ENCODE results near the gene PDE1C. TPM values are rescaled to one million over a fixed set of nuclear protein-coding genes. Genes with fewer than 3 reads are reported as not detected.

PDE1C gene
- total and polyA plus RNA-seq, 2 of the 4 experiments (the other 2 are of a cell fraction), result 14.2 to 61.5 TPM

DNA sequence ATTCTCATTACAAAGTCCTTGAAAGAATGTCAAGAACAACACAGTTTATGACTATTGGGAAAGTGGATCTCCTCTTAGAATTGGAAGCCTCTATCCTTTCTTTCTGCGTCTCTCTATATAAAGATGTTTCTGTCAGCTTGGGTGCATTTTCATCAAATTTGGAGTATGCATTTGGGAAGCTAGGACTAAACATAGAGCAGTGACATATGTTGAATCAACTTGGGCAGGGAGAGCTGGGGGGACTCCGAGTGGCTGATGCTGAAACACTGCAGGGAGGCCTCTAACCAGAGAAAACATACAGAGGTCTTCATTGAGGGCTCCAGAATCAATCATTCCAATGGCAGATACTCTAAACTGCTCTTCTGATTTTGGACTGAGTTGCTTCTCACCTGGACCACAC, 147.4 kb downstream of the PDE1C start:
- 71% methylated on average over 1 of the region's 2 CpGs; no CpG with 5 or more reads in 1 of the 2 experiments for WGBS, 2 experiments (ENCODE audit: extremely low coverage in 2 of 2, insufficient read length in 1 of 2)
- H3K79me1 ChIP-seq (ENCODE audit: low read depth in 1 of 2, low read length in 2 of 2), result peaks cover 3 to 13% of the 10 kb centered on the region in 2 experiments; a peak in 2 of 4 replicates
- no peak overlapping the region for H3K14ac ChIP-seq (replicated peaks; ENCODE audit: low read depth, low read length)
- H3K27ac ChIP-seq (ENCODE audit: insufficient read depth, low read length), result no peak overlapping the region
- no peak for ATAC-seq (ENCODE audit: low read depth)
- no peak overlapping the region for H2BK20ac ChIP-seq (ENCODE audit: low read depth, low read length)
- H3K18ac ChIP-seq (ENCODE audit: low read depth, low read length), result no peak overlapping the region
- intact Hi-C loops (cut with micrococcal nuclease), result no loop called here
- in situ Hi-C loops (cut with MboI; ENCODE audit: low sequenced_read_pairs), result no loop called here
- peaks cover 2% of the 10 kb centered on the region; the same call in 1 of the 2 replicates for H3K4me1 ChIP-seq (ENCODE audit: control insufficient read depth, insufficient read depth, low read length)
- H3K4me3 ChIP-seq (ENCODE audit: insufficient read depth, low read depth, low read length), result no peak overlapping the region
- POLR2A ChIA-PET (ENCODE audit: unreplicated experiment), result no interaction called here
- H3K9ac ChIP-seq (ENCODE audit: low read depth, low read length), result no peak overlapping the region
- CTCF ChIA-PET, result no interaction called here
- H2AFZ ChIP-seq (replicated peaks; ENCODE audit: low read length, poor library complexity), result no peak overlapping the region
- H4K20me1 ChIP-seq (ENCODE audit: insufficient read depth, low read length), result no peaks in the 10 kb centered on the region
- TF ChIP-seq RAD21 (IDR thresholded peaks at IDR 0.05; ENCODE audit: low read length) (no peak), CHD1 (IDR thresholded peaks at IDR 0.05; ENCODE audit: low read depth, low read length) (no peak), SMC3 (IDR thresholded peaks at IDR 0.05; ENCODE audit: low read depth, low read length) (no peak), RCOR1 (IDR thresholded peaks at IDR 0.05; ENCODE audit: insufficient replicate concordance, low read length) (no peak), NFE2L2 (IDR thresholded peaks at IDR 0.05; ENCODE audit: low read depth, low read length) (no peak), MAFK (IDR thresholded peaks at IDR 0.05; ENCODE audit: low read depth, low read length) (no peak), MAZ (IDR thresholded peaks at IDR 0.05; ENCODE audit: borderline replicate concordance, low read depth, low read length) (no peak), RFX5 (IDR thresholded peaks at IDR 0.05; ENCODE audit: low read depth, low read length) (no peak), FOS (IDR thresholded peaks at IDR 0.05; ENCODE audit: low read depth, low read length) (no peak), BHLHE40 (IDR thresholded peaks at IDR 0.05; ENCODE audit: low read depth, low read length) (no peak), CEBPB (IDR thresholded peaks at IDR 0.05; ENCODE audit: low read depth, low read length) (no peak), POLR2A (IDR thresholded peaks at IDR 0.05; ENCODE audit: low read depth, low read length) (no peak), MXI1 (IDR thresholded peaks at IDR 0.05; ENCODE audit: borderline replicate concordance, low read depth, low read length) (no peak)
- TF ChIP-seq, protein P1, sequence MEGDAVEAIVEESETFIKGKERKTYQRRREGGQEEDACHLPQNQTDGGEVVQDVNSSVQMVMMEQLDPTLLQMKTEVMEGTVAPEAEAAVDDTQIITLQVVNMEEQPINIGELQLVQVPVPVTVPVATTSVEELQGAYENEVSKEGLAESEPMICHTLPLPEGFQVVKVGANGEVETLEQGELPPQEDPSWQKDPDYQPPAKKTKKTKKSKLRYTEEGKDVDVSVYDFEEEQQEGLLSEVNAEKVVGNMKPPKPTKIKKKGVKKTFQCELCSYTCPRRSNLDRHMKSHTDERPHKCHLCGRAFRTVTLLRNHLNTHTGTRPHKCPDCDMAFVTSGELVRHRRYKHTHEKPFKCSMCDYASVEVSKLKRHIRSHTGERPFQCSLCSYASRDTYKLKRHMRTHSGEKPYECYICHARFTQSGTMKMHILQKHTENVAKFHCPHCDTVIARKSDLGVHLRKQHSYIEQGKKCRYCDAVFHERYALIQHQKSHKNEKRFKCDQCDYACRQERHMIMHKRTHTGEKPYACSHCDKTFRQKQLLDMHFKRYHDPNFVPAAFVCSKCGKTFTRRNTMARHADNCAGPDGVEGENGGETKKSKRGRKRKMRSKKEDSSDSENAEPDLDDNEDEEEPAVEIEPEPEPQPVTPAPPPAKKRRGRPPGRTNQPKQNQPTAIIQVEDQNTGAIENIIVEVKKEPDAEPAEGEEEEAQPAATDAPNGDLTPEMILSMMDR (conservative IDR thresholded peaks at IDR 0.05; ENCODE audit: low read depth, low read length), result no peak
- TF ChIP-seq, protein P2, sequence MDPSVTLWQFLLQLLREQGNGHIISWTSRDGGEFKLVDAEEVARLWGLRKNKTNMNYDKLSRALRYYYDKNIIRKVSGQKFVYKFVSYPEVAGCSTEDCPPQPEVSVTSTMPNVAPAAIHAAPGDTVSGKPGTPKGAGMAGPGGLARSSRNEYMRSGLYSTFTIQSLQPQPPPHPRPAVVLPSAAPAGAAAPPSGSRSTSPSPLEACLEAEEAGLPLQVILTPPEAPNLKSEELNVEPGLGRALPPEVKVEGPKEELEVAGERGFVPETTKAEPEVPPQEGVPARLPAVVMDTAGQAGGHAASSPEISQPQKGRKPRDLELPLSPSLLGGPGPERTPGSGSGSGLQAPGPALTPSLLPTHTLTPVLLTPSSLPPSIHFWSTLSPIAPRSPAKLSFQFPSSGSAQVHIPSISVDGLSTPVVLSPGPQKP (IDR thresholded peaks at IDR 0.05; ENCODE audit: borderline replicate concordance, low read depth, low read length), result no peak
- TF ChIP-seq, protein P3, sequence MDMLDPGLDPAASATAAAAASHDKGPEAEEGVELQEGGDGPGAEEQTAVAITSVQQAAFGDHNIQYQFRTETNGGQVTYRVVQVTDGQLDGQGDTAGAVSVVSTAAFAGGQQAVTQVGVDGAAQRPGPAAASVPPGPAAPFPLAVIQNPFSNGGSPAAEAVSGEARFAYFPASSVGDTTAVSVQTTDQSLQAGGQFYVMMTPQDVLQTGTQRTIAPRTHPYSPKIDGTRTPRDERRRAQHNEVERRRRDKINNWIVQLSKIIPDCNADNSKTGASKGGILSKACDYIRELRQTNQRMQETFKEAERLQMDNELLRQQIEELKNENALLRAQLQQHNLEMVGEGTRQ (IDR thresholded peaks at IDR 0.05; ENCODE audit: low read depth, low read length), result no peak
- no peak overlapping the region for H3K23ac ChIP-seq (ENCODE audit: low read depth, low read length)
- H3K36me3 ChIP-seq (ENCODE audit: control insufficient read depth, insufficient read depth, low read length), result no peaks in the 10 kb centered on the region
- H2AK5ac ChIP-seq (ENCODE audit: low read depth, low read length), result no peak overlapping the region
- H3K27me3 ChIP-seq (ENCODE audit: control insufficient read depth, insufficient read depth, low read length), result no peaks in the 10 kb centered on the region
- 0 out of 2 replicates have a peak, but pooled peaks cover 2% of the 10 kb centered on the region for H3K9me1 ChIP-seq (ENCODE audit: insufficient read depth, low read length)
- H2BK15ac ChIP-seq (ENCODE audit: low read depth, low read length), result no peak overlapping the region
- H2BK120ac ChIP-seq (ENCODE audit: low read depth, low read length), result no peak overlapping the region
- no peak overlapping the region for H3K56ac ChIP-seq (ENCODE audit: extremely low read depth, insufficient read depth, low read length)
- no peak overlapping the region for H4K91ac ChIP-seq (ENCODE audit: insufficient read depth, low read depth, low read length)
- H2AK9ac ChIP-seq (replicated peaks; ENCODE audit: low read depth, low read length, poor library complexity), result no peak overlapping the region
- no peak for DNase-seq
- no peaks in the 10 kb centered on the region for H3K9me3 ChIP-seq (ENCODE audit: control insufficient read depth, insufficient read depth, low read length)
- no peak overlapping the region for H3K4me2 ChIP-seq (ENCODE audit: low read depth, low read length)
- no peak overlapping the region for H4K5ac ChIP-seq (ENCODE audit: low read depth, low read length)
- H4K8ac ChIP-seq (ENCODE audit: low read depth in 2 of 2, low read length in 2 of 2), result no peak overlapping the region
- H2BK5ac ChIP-seq (ENCODE audit: low read depth, low read length, poor library complexity, severe bottlenecking), result no peak overlapping the region
- BruUV-seq (replicated peaks), result no TSS peak
- no peak overlapping the region for H3K4ac ChIP-seq (ENCODE audit: low read depth, low read length)
- dilution Hi-C loops (cut with HindIII; ENCODE audit: low sequenced_read_pairs, unreplicated experiment), result no loop called here

All from IMR-90 (cell line).